ENCODE measurements around the gene ZNF330. TPM values are rescaled to one million over a fixed set of nuclear protein-coding genes. Genes with fewer than 3 reads are reported as not detected.
A peak's percentile ranks its signal among the peaks of the same experiment; 100 is the strongest.

ZNF330 gene
- total RNA-seq, 1 experiment from 2014 or later: 30.4 TPM

- DNase-seq (ENCODE audit: low read depth): no peak
These were observed 13.0 kb downstream of the ZNF330 start for GRCh38 chr4:141233673-141234072.

- DNase-seq (ENCODE audit: low read depth): peak; percentile 14
These were observed 17.5 kb downstream of the ZNF330 start for GRCh38 chr4:141238186-141238585.

GRCh38 chr4:141240259-141240658, 19.6 kb downstream of the ZNF330 start:
- no peak for DNase-seq (ENCODE audit: low read depth)

GRCh38 chr4:141240671-141241070, 20.0 kb downstream of the ZNF330 start:
- no peak for DNase-seq (ENCODE audit: low read depth)

GRCh38 chr4:141241986-141242385, 21.3 kb downstream of the ZNF330 start:
- no peak for DNase-seq (ENCODE audit: low read depth)

GRCh38 chr4:141244419-141244818, 23.7 kb downstream of the ZNF330 start:
- no peak for DNase-seq (ENCODE audit: low read depth)

- peak; percentile 63 for DNase-seq (ENCODE audit: low read depth)
These were observed 25.5 kb downstream of the ZNF330 start for GRCh38 chr4:141246243-141246642.

- peak; percentile 8 for DNase-seq (ENCODE audit: low read depth)
These were observed 26.2 kb downstream of the ZNF330 start for GRCh38 chr4:141246683-141247429.

GRCh38 chr4:141247430-141247780, 26.7 kb downstream of the ZNF330 start:
- DNase-seq (ENCODE audit: low read depth): no peak

- DNase-seq (ENCODE audit: low read depth): peak; percentile 69
These were observed 27.3 kb downstream of the ZNF330 start for GRCh38 chr4:141248029-141248428.

GRCh38 chr4:141248486-141248885, 27.8 kb downstream of the ZNF330 start:
- no peak for DNase-seq (ENCODE audit: low read depth)

- DNase-seq (ENCODE audit: low read depth): no peak
These were observed 33.6 kb downstream of the ZNF330 start for GRCh38 chr4:141254326-141254725.

GRCh38 chr4:141255016-141255415, 34.3 kb downstream of the ZNF330 start:
- no peak for DNase-seq (ENCODE audit: low read depth)

- DNase-seq (ENCODE audit: low read depth): no peak
These were observed 37.9 kb downstream of the ZNF330 start for GRCh38 chr4:141258558-141258957.

- DNase-seq (ENCODE audit: low read depth): peak; percentile 85
These were observed 55.1 kb downstream of the ZNF330 start for GRCh38 chr4:141275834-141276233.

GRCh38 chr4:141283152-141283551, 62.5 kb downstream of the ZNF330 start:
- DNase-seq (ENCODE audit: low read depth): no peak

GRCh38 chr4:141283563-141283962, 62.9 kb downstream of the ZNF330 start:
- no peak for DNase-seq (ENCODE audit: low read depth)

Other genes with a start within 250 kb of the ZNF330 start
- 1.8 and 4.0 TPM in 2 replicates for gene RNF150, start 87.4 kb upstream of the ZNF330 start, total RNA-seq (2014; rRNA removed; shearing (Covaris generic))

All from M059J (cell line).